Ovary (tissue), 9 donors: Measurements from ENCODE around the gene NOP53. TPM values are rescaled to one million over a fixed set of nuclear protein-coding genes. Genes with fewer than 3 reads are reported as not detected.

Experiments used
- DNase-seq, 5 donors: peaks; one replicate each; pipeline ENCODE4 v3.0.0-alpha.2; 2019 to 2020
- H3K27ac ChIP-seq, 2 donors: fragments of 200-600 bp; one replicate each; pipeline versions ENCODE4 v1.5.1 to v1.8.0; 2019 to 2022
- H3K27me3 ChIP-seq: fragments of 200-600 bp; one replicate; pipeline ENCODE4 v1.8.0; 2022
- H3K36me3 ChIP-seq: fragments of 200-600 bp; sonication (generic); one replicate; pipeline ENCODE4 v1.5.1; 2019
- H3K4me1 ChIP-seq: one replicate; pipeline ENCODE4 v1.8.1; 2013; ENCODE audit warnings: mild to moderate bottlenecking, moderate library complexity; ENCODE audit not compliant: insufficient read depth
- H3K4me3 ChIP-seq: fragments of 200-600 bp; sonication (generic); one replicate; pipeline ENCODE4 v1.5.1; 2017
- H3K9me3 ChIP-seq, 2 donors: fragments of 200-600 bp in 1 of 2; sonication (generic) in 1 of 2; one replicate each; pipeline versions ENCODE4 v1.5.1 to v1.8.1; 2013 to 2019; ENCODE audit warnings: mild to moderate bottlenecking in 1 of 2, moderate library complexity in 1 of 2
- CTCF ChIP-seq, 3 donors: fragments of 450-650 bp in 2 of 3; fragments of 200-600 bp in 1 of 3; IDR thresholded peaks; one replicate each; pipeline versions ENCODE4 v1.5.1 to v1.8.0; 2016 to 2022; ENCODE audit warnings: antibody characterized with exemption in 3 of 3, mild to moderate bottlenecking in 1 of 3
- EP300 ChIP-seq: sonication (generic); formaldehyde crosslinking; IDR thresholded peaks from one replicate; pipeline ENCODE4 v1.6.1; 2017; ENCODE audit warnings: antibody characterized with exemption
- POLR2A ChIP-seq: fragments of 450-650 bp; IDR thresholded peaks from one replicate; pipeline ENCODE4 v1.6.1; 2017; ENCODE audit warnings: antibody characterized with exemption, mild to moderate bottlenecking, moderate library complexity
- whole genome bisulfite sequencing, 3 donors: extraction: QIAGEN DNeasy Blood & Tissue Kit in 1 of 3; methylation state at CpG; one replicate each; pipeline versions ENCODE4 v1.1.5 to v1.1.7; 2013 to 2017; 5-methylcytosine and 5-hydroxymethylcytosine counted together
- intact Hi-C, 4 donors: fragments of 100-400 bp; cut with DNase I; formaldehyde crosslinking; loops; one replicate each; pipeline versions ENCODE4 v1.11.0 to v1.15.1; 2022 to 2023
- polyA plus RNA-seq, 2 donors: library from polyadenylated mRNA; stranded (reverse); fragments of 200-250 nt in 1 of 2; fragments of 350-450 nt in 1 of 2; fragmentation: Illumina TruSeq in 1 of 2; extraction: RNeasy Lipid Tissue Mini Kit (QIAGEN cat#74804) in 1 of 2; gene quantifications; one replicate each; pipeline ENCODE4 v1.2.3, GENCODE V29; 2013 to 2014
- total RNA-seq, 7 donors: library from RNA; depleted of rRNA in 2 of 7; stranded (reverse); fragments of >200 nt in 2 of 7; fragmentation: NEBNext Ultra II Directional in 3 of 7; extraction: Animal tissue kit (Norgen Biotek cat#: 25700) in 3 of 7; gene quantifications; one replicate each; pipeline versions ENCODE4 v1.1.0 to v1.2.4, GENCODE V29; 2016 to 2023
- donor health status: DM: no; HTN: no; CAD: no; lungs with moderate emphysema.
- donor health status: DM: no; HTN: no; CAD: no.
- donor health status: Bipolar disorder and iron deficiency.
- donor health status: DM: yes; HTN: yes; CAD: no.
- donor health status: DM: no; HTN: no; CAD: no.
- donor health status: DM: yes; HTN: yes; CAD: no.

NOP53 gene
- total and polyA plus RNA-seq, 9 donors, result 591 to 1,198 (median 727) TPM

DNA sequence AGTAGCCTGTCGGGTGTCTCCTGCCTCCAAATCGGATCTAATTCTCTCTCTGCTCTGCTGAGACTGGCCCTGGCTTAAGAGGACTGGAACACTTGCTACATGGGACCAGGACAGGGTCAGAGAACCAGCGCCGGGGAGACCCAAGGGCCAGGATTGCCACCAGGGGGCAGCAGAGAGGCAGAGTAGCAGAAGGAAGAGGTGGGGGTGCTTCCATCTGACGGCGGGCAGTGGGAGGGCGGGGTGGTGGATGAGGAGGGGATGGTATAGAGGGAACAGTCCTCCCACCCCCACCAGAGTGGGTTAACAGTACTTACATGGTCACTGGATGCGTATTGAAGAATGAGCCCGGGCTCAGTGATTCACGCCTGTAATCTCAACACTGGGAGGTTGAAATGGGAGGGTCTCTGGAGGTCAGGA, 45.1 kb downstream of the NOP53 start:
- intact Hi-C loops, result loop anchor here in 1 of 4 donors (10.0 kb wide), 1 partner anchor 96 kb away; no protein-coding TSS in a partner anchor
- Histone ChIP-seq H3K4me1 (no peaks in the 10 kb centered on the region), H3K36me3 (no peaks in the 10 kb centered on the region), H3K4me3 (no peak overlapping the region), H3K9me3 (no peaks in the 10 kb centered on the region), H3K27me3 (no peaks in the 10 kb centered on the region), H3K27ac (no peak overlapping the region)
- 5 to 11% (median 8%) methylated on average over 10 of the region's 10 CpGs for WGBS, 3 donors
- TF ChIP-seq CTCF (IDR thresholded peaks at IDR 0.05) (peak; percentile 42 to 62 (median 47)), POLR2A (no peak)
- DNase-seq, result peak; percentile 75 to 89 (median 84)

DNA sequence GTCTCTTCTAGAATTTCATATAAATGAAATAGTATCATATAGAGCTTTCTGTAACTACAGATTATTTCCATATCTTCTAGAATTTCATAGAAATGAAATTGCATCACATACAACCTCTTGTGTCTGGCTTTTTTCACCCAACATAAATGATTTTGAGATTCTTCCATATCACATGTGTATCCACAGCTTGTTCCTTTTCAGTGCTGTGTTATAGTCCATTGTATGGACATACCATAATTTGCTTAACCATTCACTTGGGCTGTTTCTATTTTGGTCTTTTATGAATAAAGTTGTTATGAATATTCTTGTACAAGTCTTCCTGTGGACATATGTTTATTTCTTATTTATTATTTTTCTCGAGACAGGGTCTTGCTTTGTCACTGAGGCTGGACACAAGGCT, 47.3 kb downstream of the NOP53 start:
- 96 to 100% (median 100%) methylated on average over 1 of the region's 1 CpG for WGBS, 3 donors
- Histone ChIP-seq H3K36me3 (no peaks in the 10 kb centered on the region), H3K4me3 (no peak overlapping the region), H3K27ac (no peak overlapping the region), H3K9me3 (no peaks in the 10 kb centered on the region), H3K27me3 (no peaks in the 10 kb centered on the region), H3K4me1 (no peaks in the 10 kb centered on the region)
- intact Hi-C loops, result loop anchor here in 1 of 4 donors (10.0 kb wide), 1 partner anchor 98 kb away; no protein-coding TSS in a partner anchor
- TF ChIP-seq POLR2A (no peak), CTCF (IDR thresholded peaks at IDR 0.05) (no peak), EP300 (no peak)
- no peak for DNase-seq

GRCh38 chr19:47794526-47794925, 49.2 kb downstream of the NOP53 start:
- Histone ChIP-seq H3K27ac (no peak overlapping the region), H3K4me3 (no peak overlapping the region), H3K4me1 (no peaks in the 10 kb centered on the region), H3K9me3 (no peaks in the 10 kb centered on the region), H3K27me3 (no peaks in the 10 kb centered on the region), H3K36me3 (no peaks in the 10 kb centered on the region)
- no peak for DNase-seq
- 81 to 86% (median 82%) methylated on average over 18 of the region's 18 CpGs for WGBS, 3 donors
- TF ChIP-seq POLR2A (no peak), EP300 (no peak), CTCF (IDR thresholded peaks at IDR 0.05) (no peak)
- intact Hi-C loops, result loop anchor here in 1 of 4 donors (10.0 kb wide), 1 partner anchor 100 kb away; no protein-coding TSS in a partner anchor

DNA sequence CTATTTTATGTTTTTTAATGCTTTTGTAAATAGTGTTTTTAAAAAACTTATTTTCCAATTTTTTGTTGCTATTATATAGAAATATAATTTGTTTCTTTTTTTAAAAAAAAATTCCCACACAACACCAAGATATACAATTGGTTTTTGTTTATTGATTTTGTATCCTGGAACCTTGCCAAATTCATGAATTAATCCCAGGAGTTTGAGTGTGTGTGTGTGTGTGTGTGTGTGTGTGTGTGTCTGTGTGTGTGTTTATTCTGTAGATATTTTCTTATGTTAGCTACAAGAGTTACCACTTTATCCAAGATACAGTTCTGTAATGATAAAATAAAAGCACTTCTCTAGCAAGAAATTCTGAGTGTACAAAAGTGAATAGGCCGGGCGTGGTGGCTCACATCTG, 51.4 kb downstream of the NOP53 start:
- TF ChIP-seq POLR2A (no peak), EP300 (no peak), CTCF (IDR thresholded peaks at IDR 0.05) (no peak)
- Histone ChIP-seq H3K9me3 (no peaks in the 10 kb centered on the region), H3K4me3 (no peak overlapping the region), H3K36me3 (no peaks in the 10 kb centered on the region), H3K27ac (no peak overlapping the region), H3K4me1 (no peaks in the 10 kb centered on the region), H3K27me3 (no peaks in the 10 kb centered on the region)
- intact Hi-C loops, result loop anchor here in 1 of 4 donors (10.0 kb wide), 1 partner anchor 102 kb away; no protein-coding TSS in a partner anchor
- 92 to 95% (median 92%) methylated on average over 2 of the region's 2 CpGs for WGBS, 3 donors
- no peak for DNase-seq
